ENCODE measurements around the gene SCRN3. TPM values are rescaled to one million over a fixed set of nuclear protein-coding genes. Genes with fewer than 3 reads are reported as not detected.
"Not testable (repeated sequence)": the region's sequence is repeated elsewhere in the genome, so short reads cannot be mapped to it uniquely, and the experiment has no call there.

SCRN3 gene
- 15.7 and 19.3 TPM in 2 replicates for total RNA-seq (2012; rRNA removed)

- Histone ChIP-seq H3K4me2 (ENCODE audit: low read length) (peak within 1 kb of the TSS; percentile 93), H3K36me3 (ENCODE audit: insufficient read depth, low read length) (no peaks in the 10 kb centered on the region), H3K9ac (ENCODE audit: low read depth, low read length) (peak within 1 kb of the TSS; percentile 87), H3K4me3 (ENCODE audit: low read length) (peak within 1 kb of the TSS; percentile 91), H3K27me3 (ENCODE audit: control insufficient read depth, insufficient read depth, low read length) (no peaks in the 10 kb centered on the region), H3K9me3 (replicated peaks; ENCODE audit: low read length) (no peaks in the 10 kb centered on the region), H3K4me1 (ENCODE audit: control insufficient read depth, insufficient read depth, low read length) (peaks cover 9% of the 10 kb centered on the region)
These were observed at the start of gene SCRN3 for GRCh38 chr2:174395284-174395968. Gene SCRN3 (plus strand): TSS chr2:174395730. CDS start chr2:174398284, 2,554 bp downstream.

- no peak overlapping the region for H3K4me3 ChIP-seq (ENCODE audit: low read length)
- H3K27me3 ChIP-seq (ENCODE audit: control insufficient read depth, insufficient read depth, low read length), result no peaks in the 10 kb centered on the region
- H3K9ac ChIP-seq (ENCODE audit: low read depth, low read length), result no peak overlapping the region
- H3K4me2 ChIP-seq (ENCODE audit: low read length), result no peak overlapping the region
- peaks cover 14% of the 10 kb centered on the region for H3K36me3 ChIP-seq (ENCODE audit: insufficient read depth, low read length)
- H3K9me3 ChIP-seq (replicated peaks; ENCODE audit: low read length), result no peaks in the 10 kb centered on the region
- no peaks in the 10 kb centered on the region for H3K4me1 ChIP-seq (ENCODE audit: control insufficient read depth, insufficient read depth, low read length)
These were observed 45.5 kb upstream of the SCRN3 start for GRCh38 chr2:174350018-174350417.

GRCh38 chr2:174350593-174351181, 44.8 kb upstream of the SCRN3 start:
- no peaks in the 10 kb centered on the region for H3K27me3 ChIP-seq (ENCODE audit: control insufficient read depth, insufficient read depth, low read length)
- no peak overlapping the region for H3K9ac ChIP-seq (ENCODE audit: low read depth, low read length)
- H3K4me2 ChIP-seq (ENCODE audit: low read length), result no peak overlapping the region
- H3K36me3 ChIP-seq (ENCODE audit: insufficient read depth, low read length), result peaks cover 14% of the 10 kb centered on the region
- no peak overlapping the region for H3K4me3 ChIP-seq (ENCODE audit: low read length)
- no peaks in the 10 kb centered on the region for H3K9me3 ChIP-seq (replicated peaks; ENCODE audit: low read length)
- no peaks in the 10 kb centered on the region for H3K4me1 ChIP-seq (ENCODE audit: control insufficient read depth, insufficient read depth, low read length)

GRCh38 chr2:174353004-174353403, 42.5 kb upstream of the SCRN3 start:
- Histone ChIP-seq H3K9me3 (replicated peaks; ENCODE audit: low read length) (no peaks in the 10 kb centered on the region), H3K4me3 (ENCODE audit: low read length) (no peak overlapping the region), H3K9ac (ENCODE audit: low read depth, low read length) (no peak overlapping the region), H3K4me1 (ENCODE audit: control insufficient read depth, insufficient read depth, low read length) (no peaks in the 10 kb centered on the region), H3K4me2 (ENCODE audit: low read length) (no peak overlapping the region), H3K27me3 (ENCODE audit: control insufficient read depth, insufficient read depth, low read length) (no peaks in the 10 kb centered on the region), H3K36me3 (ENCODE audit: insufficient read depth, low read length) (peaks cover 14% of the 10 kb centered on the region)

GRCh38 chr2:174356347-174356746, 39.2 kb upstream of the SCRN3 start:
- Histone ChIP-seq H3K4me2 (ENCODE audit: low read length) (no peak overlapping the region), H3K9me3 (replicated peaks; ENCODE audit: low read length) (no peaks in the 10 kb centered on the region), H3K9ac (ENCODE audit: low read depth, low read length) (no peak overlapping the region), H3K36me3 (ENCODE audit: insufficient read depth, low read length) (peaks cover 6% of the 10 kb centered on the region), H3K4me3 (ENCODE audit: low read length) (no peak overlapping the region), H3K4me1 (ENCODE audit: control insufficient read depth, insufficient read depth, low read length) (no peaks in the 10 kb centered on the region), H3K27me3 (ENCODE audit: control insufficient read depth, insufficient read depth, low read length) (no peaks in the 10 kb centered on the region)

GRCh38 chr2:174359663-174360062, 35.9 kb upstream of the SCRN3 start:
- not testable (repeated sequence) for H3K9ac ChIP-seq (ENCODE audit: low read depth, low read length); H3K4me1 ChIP-seq (ENCODE audit: control insufficient read depth, insufficient read depth, low read length); H3K36me3 ChIP-seq (ENCODE audit: insufficient read depth, low read length)

GRCh38 chr2:174362949-174363348, 32.6 kb upstream of the SCRN3 start:
- Histone ChIP-seq H3K4me3 (ENCODE audit: low read length) (no peak overlapping the region), H3K36me3 (ENCODE audit: insufficient read depth, low read length) (no peaks in the 10 kb centered on the region), H3K4me1 (ENCODE audit: control insufficient read depth, insufficient read depth, low read length) (no peaks in the 10 kb centered on the region), H3K9ac (ENCODE audit: low read depth, low read length) (no peak overlapping the region), H3K9me3 (replicated peaks; ENCODE audit: low read length) (no peaks in the 10 kb centered on the region), H3K27me3 (ENCODE audit: control insufficient read depth, insufficient read depth, low read length) (no peaks in the 10 kb centered on the region), H3K4me2 (ENCODE audit: low read length) (no peak overlapping the region)

More at GRCh38 chr2:174359663-174360062, 35.9 kb upstream of the SCRN3 start:
- not testable (repeated sequence) for H3K27me3 ChIP-seq (ENCODE audit: control insufficient read depth, insufficient read depth, low read length); H3K9me3 ChIP-seq (replicated peaks; ENCODE audit: low read length); H3K4me3 ChIP-seq (ENCODE audit: low read length); H3K4me2 ChIP-seq (ENCODE audit: low read length)

GRCh38 chr2:174363492-174364225, 31.9 kb upstream of the SCRN3 start:
- H3K9me3 ChIP-seq (replicated peaks; ENCODE audit: low read length); H3K4me1 ChIP-seq (ENCODE audit: control insufficient read depth, insufficient read depth, low read length); H3K27me3 ChIP-seq (ENCODE audit: control insufficient read depth, insufficient read depth, low read length); H3K9ac ChIP-seq (ENCODE audit: low read depth, low read length); H3K36me3 ChIP-seq (ENCODE audit: insufficient read depth, low read length); H3K4me3 ChIP-seq (ENCODE audit: low read length); H3K4me2 ChIP-seq (ENCODE audit: low read length): not testable (repeated sequence)

- Histone ChIP-seq H3K36me3 (ENCODE audit: insufficient read depth, low read length) (peaks cover 7% of the 10 kb centered on the region), H3K9ac (ENCODE audit: low read depth, low read length) (no peak overlapping the region)
These were observed 30.9 kb upstream of the SCRN3 start for GRCh38 chr2:174364628-174365027.

GRCh38 chr2:174365571-174365970, 30.0 kb upstream of the SCRN3 start:
- H3K36me3 ChIP-seq (ENCODE audit: insufficient read depth, low read length), result peaks cover 14% of the 10 kb centered on the region

More at GRCh38 chr2:174364628-174365027, 30.9 kb upstream of the SCRN3 start:
- no peak overlapping the region for H3K4me2 ChIP-seq (ENCODE audit: low read length)
- H3K4me3 ChIP-seq (ENCODE audit: low read length), result no peak overlapping the region
- no peaks in the 10 kb centered on the region for H3K27me3 ChIP-seq (ENCODE audit: control insufficient read depth, insufficient read depth, low read length)
- no peaks in the 10 kb centered on the region for H3K4me1 ChIP-seq (ENCODE audit: control insufficient read depth, insufficient read depth, low read length)
- no peaks in the 10 kb centered on the region for H3K9me3 ChIP-seq (replicated peaks; ENCODE audit: low read length)

GRCh38 chr2:174368691-174369090, 26.8 kb upstream of the SCRN3 start:
- H3K9ac ChIP-seq (ENCODE audit: low read depth, low read length), result no peak overlapping the region
- peaks cover 24% of the 10 kb centered on the region for H3K36me3 ChIP-seq (ENCODE audit: insufficient read depth, low read length)
- no peak overlapping the region for H3K4me3 ChIP-seq (ENCODE audit: low read length)
- no peaks in the 10 kb centered on the region for H3K9me3 ChIP-seq (replicated peaks; ENCODE audit: low read length)
- H3K27me3 ChIP-seq (ENCODE audit: control insufficient read depth, insufficient read depth, low read length), result no peaks in the 10 kb centered on the region
- no peak overlapping the region for H3K4me2 ChIP-seq (ENCODE audit: low read length)
- no peaks in the 10 kb centered on the region for H3K4me1 ChIP-seq (ENCODE audit: control insufficient read depth, insufficient read depth, low read length)

More at GRCh38 chr2:174365571-174365970, 30.0 kb upstream of the SCRN3 start:
- Histone ChIP-seq H3K4me2 (ENCODE audit: low read length) (no peak overlapping the region), H3K4me3 (ENCODE audit: low read length) (no peak overlapping the region), H3K9ac (ENCODE audit: low read depth, low read length) (no peak overlapping the region), H3K27me3 (ENCODE audit: control insufficient read depth, insufficient read depth, low read length) (no peaks in the 10 kb centered on the region), H3K4me1 (ENCODE audit: control insufficient read depth, insufficient read depth, low read length) (no peaks in the 10 kb centered on the region), H3K9me3 (replicated peaks; ENCODE audit: low read length) (no peaks in the 10 kb centered on the region)

Measured in skeletal muscle satellite cell (primary cell).